ENCODE data around the gene TMEM17. TPM values are rescaled to one million over a fixed set of nuclear protein-coding genes. Genes with fewer than 3 reads are reported as not detected.

Gene TMEM17
- total and polyA plus RNA-seq, 2 experiments from 2014 or later, result 0.94 to 1.7 TPM

GRCh38 chr2:62501069-62501468, 4.9 kb downstream of the TMEM17 start (continued):
- TF ChIP-seq, protein P1, sequence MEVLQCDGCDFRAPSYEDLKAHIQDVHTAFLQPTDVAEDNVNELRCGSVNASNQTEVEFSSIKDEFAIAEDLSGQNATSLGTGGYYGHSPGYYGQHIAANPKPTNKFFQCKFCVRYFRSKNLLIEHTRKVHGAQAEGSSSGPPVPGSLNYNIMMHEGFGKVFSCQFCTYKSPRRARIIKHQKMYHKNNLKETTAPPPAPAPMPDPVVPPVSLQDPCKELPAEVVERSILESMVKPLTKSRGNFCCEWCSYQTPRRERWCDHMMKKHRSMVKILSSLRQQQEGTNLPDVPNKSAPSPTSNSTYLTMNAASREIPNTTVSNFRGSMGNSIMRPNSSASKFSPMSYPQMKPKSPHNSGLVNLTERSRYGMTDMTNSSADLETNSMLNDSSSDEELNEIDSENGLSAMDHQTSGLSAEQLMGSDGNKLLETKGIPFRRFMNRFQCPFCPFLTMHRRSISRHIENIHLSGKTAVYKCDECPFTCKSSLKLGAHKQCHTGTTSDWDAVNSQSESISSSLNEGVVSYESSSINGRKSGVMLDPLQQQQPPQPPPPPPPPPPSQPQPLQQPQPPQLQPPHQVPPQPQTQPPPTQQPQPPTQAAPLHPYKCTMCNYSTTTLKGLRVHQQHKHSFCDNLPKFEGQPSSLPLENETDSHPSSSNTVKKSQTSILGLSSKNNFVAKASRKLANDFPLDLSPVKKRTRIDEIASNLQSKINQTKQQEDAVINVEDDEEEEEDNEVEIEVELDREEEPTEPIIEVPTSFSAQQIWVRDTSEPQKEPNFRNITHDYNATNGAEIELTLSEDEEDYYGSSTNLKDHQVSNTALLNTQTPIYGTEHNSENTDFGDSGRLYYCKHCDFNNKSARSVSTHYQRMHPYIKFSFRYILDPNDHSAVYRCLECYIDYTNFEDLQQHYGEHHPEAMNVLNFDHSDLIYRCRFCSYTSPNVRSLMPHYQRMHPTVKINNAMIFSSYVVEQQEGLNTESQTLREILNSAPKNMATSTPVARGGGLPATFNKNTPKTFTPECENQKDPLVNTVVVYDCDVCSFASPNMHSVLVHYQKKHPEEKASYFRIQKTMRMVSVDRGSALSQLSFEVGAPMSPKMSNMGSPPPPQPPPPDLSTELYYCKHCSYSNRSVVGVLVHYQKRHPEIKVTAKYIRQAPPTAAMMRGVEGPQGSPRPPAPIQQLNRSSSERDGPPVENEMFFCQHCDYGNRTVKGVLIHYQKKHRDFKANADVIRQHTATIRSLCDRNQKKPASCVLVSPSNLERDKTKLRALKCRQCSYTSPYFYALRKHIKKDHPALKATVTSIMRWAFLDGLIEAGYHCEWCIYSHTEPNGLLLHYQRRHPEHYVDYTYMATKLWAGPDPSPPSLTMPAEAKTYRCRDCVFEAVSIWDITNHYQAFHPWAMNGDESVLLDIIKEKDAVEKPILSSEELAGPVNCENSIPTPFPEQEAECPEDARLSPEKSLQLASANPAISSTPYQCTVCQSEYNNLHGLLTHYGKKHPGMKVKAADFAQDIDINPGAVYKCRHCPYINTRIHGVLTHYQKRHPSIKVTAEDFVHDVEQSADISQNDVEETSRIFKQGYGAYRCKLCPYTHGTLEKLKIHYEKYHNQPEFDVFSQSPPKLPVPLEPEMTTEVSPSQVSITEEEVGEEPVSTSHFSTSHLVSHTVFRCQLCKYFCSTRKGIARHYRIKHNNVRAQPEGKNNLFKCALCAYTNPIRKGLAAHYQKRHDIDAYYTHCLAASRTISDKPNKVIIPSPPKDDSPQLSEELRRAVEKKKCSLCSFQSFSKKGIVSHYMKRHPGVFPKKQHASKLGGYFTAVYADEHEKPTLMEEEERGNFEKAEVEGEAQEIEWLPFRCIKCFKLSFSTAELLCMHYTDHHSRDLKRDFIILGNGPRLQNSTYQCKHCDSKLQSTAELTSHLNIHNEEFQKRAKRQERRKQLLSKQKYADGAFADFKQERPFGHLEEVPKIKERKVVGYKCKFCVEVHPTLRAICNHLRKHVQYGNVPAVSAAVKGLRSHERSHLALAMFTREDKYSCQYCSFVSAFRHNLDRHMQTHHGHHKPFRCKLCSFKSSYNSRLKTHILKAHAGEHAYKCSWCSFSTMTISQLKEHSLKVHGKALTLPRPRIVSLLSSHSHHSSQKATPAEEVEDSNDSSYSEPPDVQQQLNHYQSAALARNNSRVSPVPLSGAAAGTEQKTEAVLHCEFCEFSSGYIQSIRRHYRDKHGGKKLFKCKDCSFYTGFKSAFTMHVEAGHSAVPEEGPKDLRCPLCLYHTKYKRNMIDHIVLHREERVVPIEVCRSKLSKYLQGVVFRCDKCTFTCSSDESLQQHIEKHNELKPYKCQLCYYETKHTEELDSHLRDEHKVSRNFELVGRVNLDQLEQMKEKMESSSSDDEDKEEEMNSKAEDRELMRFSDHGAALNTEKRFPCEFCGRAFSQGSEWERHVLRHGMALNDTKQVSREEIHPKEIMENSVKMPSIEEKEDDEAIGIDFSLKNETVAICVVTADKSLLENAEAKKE (CRISPR knock-in tag; IDR thresholded peaks at IDR 0.05), result no peak
- TF ChIP-seq JUNB (IDR thresholded peaks at IDR 0.05; ENCODE audit: unreplicated experiment), result no peak
- no peak for TF ChIP-seq ZNF331 (CRISPR knock-in tag; IDR thresholded peaks at IDR 0.05; ENCODE audit: low read depth)

DNA sequence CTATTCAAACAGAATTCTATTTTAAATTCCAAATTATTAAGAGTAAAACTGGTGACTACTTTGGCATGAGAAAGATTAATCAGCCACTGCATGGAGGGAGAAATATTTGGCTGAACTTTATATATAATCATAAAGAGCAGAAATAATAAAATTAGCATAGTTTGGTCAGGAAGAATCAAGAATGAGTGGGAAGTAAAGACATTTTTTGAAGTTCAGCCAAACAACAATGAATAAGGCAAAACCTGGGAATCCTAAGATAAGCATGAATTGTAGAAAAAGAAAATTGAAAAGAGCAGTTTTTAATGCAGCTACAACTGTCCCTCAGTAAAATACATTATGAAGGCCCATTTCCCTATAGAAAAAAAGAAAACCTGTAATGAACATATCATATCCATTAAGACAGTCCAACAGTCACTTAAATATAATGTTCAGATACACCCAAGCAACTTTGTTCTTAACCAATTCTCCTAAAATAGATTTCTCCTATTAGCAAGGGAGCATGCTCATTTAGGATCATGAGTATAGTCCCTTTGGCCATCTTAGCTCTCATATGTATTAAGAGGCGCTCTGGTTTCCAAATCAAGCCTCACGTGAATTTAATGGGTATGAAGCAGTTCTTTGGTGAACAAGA, 6.5 kb downstream of the TMEM17 start:
- Histone ChIP-seq H3K4me3 (no peak overlapping the region), H2AFZ (no peak overlapping the region), H3F3A (replicated peaks; ENCODE audit: low read depth) (no peaks in the 10 kb centered on the region), H3K79me2 (replicated peaks; ENCODE audit: insufficient read depth) (no peaks in the 10 kb centered on the region), H3K9me2 (ENCODE audit: insufficient read depth) (no peaks in the 10 kb centered on the region), H4K20me1 (replicated peaks; ENCODE audit: insufficient read depth) (no peaks in the 10 kb centered on the region), H3K4me2 (no peak overlapping the region), H3K4me1 (ENCODE audit: insufficient read depth) (no peaks in the 10 kb centered on the region), H3K27ac (ENCODE audit: low read depth) (no peak overlapping the region), H3K36me3 (ENCODE audit: insufficient read depth) (no peaks in the 10 kb centered on the region), H3K27me3 (ENCODE audit: insufficient read depth) (no peaks in the 10 kb centered on the region)
- Mint-ChIP-seq H3K4me1 (no peaks in the 10 kb centered on the region; the same call in 1 of the 3 replicates), H3K36me3 (ENCODE audit: low read depth) (no peaks in the 10 kb centered on the region), H3K27ac (no peak overlapping the region), H3K9me3 (no peaks in the 10 kb centered on the region), H3K4me3 (no peak overlapping the region), H3K27me3 (ENCODE audit: insufficient read depth, low read depth, poor library complexity) (peaks cover 4% of the 10 kb centered on the region)
- DNase-seq (ENCODE audit: low spot score) (no peak), ATAC-seq (no peak)
- TF ChIP-seq CTCF (conservative IDR thresholded peaks at IDR 0.05; ENCODE audit: low read depth in 2 of 2), result no peak
- TF ChIP-seq POLR2AphosphoS5 (IDR thresholded peaks at IDR 0.05; ENCODE audit: low read depth), result no peak
- TF ChIP-seq STAT1 (IDR thresholded peaks at IDR 0.05; ENCODE audit: unreplicated experiment), result no peak
- no peak for TF ChIP-seq EZH2 (IDR thresholded peaks at IDR 0.05; ENCODE audit: low read depth, unreplicated experiment)
- TF ChIP-seq EZH2phosphoT487 (IDR thresholded peaks at IDR 0.05; ENCODE audit: unreplicated experiment), result no peak
- no peak for TF ChIP-seq JUNB (IDR thresholded peaks at IDR 0.05; ENCODE audit: unreplicated experiment)
- TF ChIP-seq, protein P2, sequence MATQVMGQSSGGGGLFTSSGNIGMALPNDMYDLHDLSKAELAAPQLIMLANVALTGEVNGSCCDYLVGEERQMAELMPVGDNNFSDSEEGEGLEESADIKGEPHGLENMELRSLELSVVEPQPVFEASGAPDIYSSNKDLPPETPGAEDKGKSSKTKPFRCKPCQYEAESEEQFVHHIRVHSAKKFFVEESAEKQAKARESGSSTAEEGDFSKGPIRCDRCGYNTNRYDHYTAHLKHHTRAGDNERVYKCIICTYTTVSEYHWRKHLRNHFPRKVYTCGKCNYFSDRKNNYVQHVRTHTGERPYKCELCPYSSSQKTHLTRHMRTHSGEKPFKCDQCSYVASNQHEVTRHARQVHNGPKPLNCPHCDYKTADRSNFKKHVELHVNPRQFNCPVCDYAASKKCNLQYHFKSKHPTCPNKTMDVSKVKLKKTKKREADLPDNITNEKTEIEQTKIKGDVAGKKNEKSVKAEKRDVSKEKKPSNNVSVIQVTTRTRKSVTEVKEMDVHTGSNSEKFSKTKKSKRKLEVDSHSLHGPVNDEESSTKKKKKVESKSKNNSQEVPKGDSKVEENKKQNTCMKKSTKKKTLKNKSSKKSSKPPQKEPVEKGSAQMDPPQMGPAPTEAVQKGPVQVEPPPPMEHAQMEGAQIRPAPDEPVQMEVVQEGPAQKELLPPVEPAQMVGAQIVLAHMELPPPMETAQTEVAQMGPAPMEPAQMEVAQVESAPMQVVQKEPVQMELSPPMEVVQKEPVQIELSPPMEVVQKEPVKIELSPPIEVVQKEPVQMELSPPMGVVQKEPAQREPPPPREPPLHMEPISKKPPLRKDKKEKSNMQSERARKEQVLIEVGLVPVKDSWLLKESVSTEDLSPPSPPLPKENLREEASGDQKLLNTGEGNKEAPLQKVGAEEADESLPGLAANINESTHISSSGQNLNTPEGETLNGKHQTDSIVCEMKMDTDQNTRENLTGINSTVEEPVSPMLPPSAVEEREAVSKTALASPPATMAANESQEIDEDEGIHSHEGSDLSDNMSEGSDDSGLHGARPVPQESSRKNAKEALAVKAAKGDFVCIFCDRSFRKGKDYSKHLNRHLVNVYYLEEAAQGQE (IDR thresholded peaks at IDR 0.05; ENCODE audit: unreplicated experiment), result no peak
- no peak for TF ChIP-seq CREB1 (CRISPR knock-in tag; IDR thresholded peaks at IDR 0.05; ENCODE audit: low read depth)
- TF ChIP-seq NANOG (IDR thresholded peaks at IDR 0.05; ENCODE audit: borderline replicate concordance), result no peak
- no peak for TF ChIP-seq ZNF331 (CRISPR knock-in tag; IDR thresholded peaks at IDR 0.05; ENCODE audit: low read depth)
- TF ChIP-seq, protein P3, sequence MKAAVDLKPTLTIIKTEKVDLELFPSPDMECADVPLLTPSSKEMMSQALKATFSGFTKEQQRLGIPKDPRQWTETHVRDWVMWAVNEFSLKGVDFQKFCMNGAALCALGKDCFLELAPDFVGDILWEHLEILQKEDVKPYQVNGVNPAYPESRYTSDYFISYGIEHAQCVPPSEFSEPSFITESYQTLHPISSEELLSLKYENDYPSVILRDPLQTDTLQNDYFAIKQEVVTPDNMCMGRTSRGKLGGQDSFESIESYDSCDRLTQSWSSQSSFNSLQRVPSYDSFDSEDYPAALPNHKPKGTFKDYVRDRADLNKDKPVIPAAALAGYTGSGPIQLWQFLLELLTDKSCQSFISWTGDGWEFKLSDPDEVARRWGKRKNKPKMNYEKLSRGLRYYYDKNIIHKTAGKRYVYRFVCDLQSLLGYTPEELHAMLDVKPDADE (IDR thresholded peaks at IDR 0.05), result no peak
